Esophagus mucosa (tissue), 1 donor: ENCODE results near the gene MORF4L2. TPM values are rescaled to one million over a fixed set of nuclear protein-coding genes. Genes with fewer than 3 reads are reported as not detected.
A peak's percentile ranks its signal among the peaks of the same experiment; 100 is the strongest.

Source experiments
- ATAC-seq: fragments of 200-7000 bp; cut with Tn5 transposase; one replicate; pipeline ENCODE4 v1.9.1; 2020
- total RNA-seq: library from RNA; stranded (reverse); gene quantifications from one replicate; pipeline ENCODE4 v1.2.4, GENCODE V29; 2023
- donor health status: DM: yes; HTN: yes; CAD: no.

Gene MORF4L2, protein sequence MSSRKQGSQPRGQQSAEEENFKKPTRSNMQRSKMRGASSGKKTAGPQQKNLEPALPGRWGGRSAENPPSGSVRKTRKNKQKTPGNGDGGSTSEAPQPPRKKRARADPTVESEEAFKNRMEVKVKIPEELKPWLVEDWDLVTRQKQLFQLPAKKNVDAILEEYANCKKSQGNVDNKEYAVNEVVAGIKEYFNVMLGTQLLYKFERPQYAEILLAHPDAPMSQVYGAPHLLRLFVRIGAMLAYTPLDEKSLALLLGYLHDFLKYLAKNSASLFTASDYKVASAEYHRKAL
- total RNA-seq: 166 TPM

DNA sequence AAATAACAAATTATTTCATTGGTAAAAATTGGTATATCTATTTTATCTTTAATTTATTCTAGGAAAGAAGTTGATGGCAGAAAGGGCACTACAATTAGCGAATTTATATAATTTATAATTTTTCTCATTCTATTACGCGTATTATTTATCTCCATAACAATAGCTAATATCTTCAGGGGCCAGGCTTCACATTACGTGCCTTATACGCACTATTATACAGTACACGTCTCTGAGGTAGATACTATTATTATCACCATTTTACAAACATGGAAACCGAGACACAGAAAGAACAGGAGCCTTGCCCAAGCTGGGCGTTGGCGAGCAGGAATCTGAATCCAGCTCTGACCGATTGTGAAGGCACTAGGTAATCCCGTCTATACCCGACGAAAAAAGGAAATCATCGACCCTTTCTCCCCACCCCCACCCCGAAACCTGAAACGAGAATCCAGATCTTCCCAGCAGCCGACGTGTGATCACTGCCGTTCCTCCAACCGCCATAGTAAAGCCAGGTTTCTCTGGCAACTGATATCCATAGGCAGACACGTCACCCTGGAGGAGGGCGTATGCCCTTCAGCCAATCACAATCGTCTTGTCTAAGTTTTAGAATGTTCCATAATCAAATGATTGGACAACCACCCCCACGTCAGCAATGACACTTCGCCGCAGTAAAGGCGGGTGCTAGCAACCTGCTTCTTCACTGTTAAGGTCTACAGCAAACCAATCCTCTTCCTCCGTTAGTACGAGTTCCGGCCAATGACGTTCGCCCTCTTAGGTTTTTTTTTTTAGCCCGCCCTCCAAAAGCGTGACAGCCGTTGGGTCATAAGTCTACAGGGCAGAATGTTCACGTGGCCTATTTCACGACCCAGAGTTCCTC, at the start of gene MORF4L2:
MORF4L2 (minus strand) TSS at position 501 of the 874 bp plus-strand sequence. CDS start 9,672 bp downstream, outside the sequence.
- peak; percentile 96 for ATAC-seq

DNA sequence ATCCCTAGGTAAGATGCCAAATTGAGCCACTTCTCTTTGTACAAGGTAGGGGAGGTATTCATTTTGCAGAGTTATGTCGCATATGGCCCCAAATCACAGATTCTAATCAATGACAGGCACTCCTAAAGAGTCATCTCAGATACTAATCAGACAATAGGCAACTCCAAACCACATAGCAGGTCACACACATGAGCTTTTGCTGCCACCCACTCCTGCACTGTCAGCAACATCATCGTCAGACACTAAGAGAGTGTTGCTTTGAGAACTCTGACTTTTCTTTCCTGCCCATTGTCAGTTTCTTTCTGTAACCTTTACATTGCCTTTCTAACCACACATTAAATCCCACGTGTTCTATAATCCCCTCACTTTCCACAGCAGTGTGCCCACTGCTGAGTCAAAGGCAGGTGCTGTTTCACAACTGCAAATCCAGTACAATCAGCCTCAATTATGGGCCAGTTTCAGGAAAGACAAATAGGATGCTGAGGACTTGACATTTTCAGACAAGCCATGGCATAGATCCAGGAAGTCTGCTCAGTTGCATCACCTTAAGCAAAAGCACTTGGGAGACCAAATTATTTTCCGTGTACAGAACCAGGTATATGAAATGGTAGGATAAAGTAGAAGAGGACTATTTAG, 47.7 kb upstream of the MORF4L2 start:
- peak; percentile 11 for ATAC-seq

DNA sequence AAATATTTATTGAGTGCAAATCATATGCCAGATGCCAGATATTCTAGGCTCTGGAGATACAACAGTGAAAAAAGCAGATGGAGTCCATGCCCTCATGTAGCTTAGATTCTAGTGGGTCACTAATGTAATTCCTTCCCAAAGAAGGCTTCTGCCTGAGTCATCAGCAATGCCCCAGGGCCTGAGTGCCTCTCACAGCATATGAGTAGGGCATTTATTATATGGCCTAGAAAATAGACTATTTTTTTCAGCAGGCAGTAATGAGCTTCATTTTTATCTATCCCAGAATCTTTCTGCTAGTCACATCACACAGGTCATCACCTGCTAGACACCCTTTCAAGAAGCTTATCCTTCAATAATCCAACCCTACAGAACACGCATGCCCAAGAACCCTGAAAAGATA, 46.5 kb upstream of the MORF4L2 start:
- no peak for ATAC-seq

DNA sequence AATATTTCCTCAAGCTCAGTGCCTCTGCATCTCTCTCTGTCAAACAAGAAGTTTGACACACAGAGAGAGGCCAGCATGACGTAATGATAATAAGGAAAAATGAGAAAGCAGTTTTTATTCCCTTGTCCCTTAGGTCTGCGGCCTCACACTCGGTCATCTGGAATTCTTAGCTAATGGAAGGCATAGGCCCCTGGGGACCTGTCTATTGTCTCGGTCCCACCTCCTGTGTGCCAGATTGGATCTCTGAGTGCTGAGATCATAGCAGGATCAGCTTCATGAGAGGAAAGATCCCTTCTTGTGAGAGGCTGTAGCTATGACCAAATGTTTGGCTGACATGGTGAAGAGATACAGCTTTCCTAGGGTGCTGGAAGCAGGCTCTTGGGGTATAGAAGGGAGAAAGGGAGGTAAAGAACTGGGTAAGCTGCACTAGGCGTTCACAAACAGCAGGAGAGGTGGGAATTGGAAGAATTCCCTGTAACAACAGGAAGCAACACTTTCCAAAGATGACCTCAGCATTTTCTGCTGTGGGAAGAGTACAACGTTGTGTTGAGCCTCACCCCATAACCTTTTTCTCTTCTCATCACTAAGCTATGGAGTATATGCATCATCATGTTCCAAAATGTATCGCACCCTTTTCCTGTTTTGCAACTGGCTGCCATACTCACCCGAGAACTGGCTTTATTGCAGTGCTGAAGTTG, 44.4 kb upstream of the MORF4L2 start:
- peak; percentile 81 for ATAC-seq

DNA sequence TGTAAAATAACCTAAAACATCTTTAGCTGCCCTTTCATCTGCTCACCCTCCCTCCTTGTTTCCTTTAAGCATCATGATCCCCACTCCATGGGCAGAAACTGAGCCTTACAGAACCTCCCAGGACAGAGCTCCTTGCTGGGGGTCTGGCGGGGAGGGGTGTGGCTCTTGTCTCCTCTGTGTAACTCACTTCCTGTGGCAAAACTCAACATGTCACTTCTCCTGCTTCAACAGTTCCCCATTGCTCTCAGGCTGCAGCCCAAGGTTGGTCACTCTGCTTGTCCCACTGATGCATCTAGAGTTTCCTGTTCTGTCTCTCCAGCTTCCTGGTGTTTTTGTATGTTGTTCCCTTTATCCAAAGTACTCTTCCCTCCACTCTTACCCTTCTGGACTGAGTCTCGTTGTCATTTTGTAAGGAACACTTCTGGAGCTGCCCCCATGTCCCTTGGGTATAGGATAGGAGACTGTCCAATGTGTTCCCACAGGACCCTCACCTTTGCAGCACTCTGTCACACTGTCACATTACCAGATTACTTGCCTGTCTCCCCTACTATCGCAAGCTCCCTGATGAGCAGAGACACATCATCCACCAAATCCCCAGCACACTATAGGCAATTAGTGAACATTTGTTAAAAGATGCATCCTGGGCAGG, 43.8 kb upstream of the MORF4L2 start:
- ATAC-seq: no peak

DNA sequence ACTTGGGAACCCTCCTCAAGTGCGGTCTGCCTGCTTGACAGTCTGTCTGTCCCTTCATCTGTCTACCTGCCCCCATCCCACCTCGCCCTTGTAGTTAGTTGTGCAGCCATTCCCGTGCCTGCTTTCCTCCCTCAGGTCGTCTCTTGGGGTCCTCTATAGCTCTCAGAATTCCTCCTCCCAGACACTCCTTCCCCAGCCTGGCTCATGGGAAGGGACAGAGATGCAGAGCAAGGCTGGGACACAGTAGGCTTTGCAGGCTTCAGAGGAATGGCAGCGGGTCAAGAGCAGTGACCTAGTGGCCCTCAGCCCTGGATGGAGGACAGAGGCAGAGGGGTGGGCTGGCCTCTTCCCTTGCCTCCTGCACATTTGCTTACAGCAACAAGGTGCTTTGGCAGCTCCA, 42.5 kb upstream of the MORF4L2 start:
- ATAC-seq: no peak

DNA sequence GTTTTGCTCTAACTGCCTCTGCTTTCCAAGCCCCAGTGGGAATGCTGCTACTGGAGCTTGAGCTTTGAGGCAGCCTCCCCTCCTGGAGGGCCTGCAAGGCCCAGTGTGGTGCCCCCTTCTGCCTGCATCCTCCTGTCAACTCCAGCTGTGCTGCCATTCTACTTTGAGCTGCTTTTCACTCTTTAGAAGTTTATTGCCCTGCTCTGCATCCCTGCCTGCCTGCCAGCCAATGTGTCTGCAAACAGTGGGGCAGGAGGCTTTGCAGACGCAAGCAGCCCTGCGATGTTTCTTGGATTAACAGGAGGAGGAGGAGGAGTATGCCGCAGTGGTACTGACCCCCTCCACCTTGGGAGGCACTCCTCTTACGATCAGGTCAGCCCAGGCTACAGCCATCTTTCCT, 40.6 kb upstream of the MORF4L2 start:
- no peak for ATAC-seq

DNA sequence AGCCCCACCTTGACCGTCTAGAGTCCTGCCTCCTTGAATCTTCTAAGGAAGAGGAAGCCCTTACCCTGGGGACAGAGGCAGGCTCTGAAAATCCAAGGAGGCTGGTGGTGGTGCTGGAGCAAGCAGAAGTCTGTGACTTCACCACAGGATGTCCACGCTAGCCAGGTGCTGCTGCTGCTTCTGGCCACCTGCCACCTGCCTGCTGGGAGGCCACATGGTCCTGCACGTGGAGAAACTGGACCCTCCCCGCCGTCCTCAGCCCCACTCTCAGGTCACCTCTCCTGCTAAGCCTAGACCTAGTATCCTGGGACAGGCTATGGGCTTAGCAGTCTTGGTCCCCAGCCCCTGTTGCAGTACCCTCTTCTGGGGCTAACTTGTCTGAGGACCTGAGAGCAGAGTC, 40.0 kb upstream of the MORF4L2 start:
- ATAC-seq: no peak

DNA sequence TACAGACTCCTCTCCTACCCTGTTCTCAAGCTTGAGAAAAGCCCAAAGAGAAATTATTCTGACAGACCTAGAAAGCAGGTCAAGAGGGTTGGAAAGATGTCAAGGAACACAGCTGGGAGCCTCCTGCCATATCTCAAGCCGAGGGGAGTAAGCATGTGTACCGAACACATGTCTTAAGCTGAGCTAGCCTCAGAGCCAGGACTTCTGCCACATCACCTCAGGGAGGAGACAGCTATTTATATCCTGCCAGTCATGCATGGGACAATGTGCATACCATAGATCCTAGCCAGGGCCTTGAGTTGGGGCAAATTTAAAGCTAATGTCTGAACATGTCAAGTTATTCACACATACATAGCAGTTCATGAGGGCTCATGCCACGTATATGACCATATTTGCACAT, 36.0 kb upstream of the MORF4L2 start:
- peak; percentile 79 for ATAC-seq

DNA sequence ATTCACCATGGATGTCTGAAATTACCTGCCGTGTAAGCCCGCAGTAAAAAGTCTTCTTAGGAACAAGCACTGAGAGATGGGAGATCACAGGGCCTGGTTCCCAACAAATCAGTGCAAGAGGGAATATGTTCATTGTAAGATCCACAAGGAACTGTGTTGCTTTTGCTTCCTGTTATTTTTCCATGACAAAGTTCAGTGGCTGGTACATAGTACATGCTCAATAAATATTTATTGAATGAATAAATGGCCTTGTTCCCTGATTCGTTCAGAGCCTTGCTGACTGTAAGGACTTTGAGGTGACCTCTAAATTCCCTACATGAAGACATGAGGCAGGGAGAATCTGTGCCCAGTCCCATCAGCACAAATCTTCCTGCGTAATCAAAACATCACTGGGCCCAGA, 31.6 kb upstream of the MORF4L2 start:
- no peak for ATAC-seq

DNA sequence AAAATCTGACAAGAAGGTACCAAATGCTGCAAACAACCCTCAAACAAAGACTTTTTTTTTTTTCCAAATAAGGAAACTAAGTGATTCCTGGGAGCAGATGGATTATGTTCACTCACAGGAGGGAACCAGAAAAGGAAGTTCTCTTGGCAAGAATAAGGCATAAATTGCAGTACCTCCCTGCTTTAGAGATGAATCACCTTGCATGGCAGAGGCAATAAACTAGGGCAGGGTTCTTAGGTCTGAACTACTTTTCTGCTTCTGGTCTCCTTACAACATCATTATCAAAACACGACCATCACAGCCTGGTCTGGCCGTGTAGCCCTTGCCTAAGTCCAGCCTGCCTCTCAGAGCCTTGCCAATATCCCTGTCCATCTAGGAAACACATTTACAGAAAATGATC, 30.5 kb upstream of the MORF4L2 start:
- ATAC-seq: peak; percentile 74

DNA sequence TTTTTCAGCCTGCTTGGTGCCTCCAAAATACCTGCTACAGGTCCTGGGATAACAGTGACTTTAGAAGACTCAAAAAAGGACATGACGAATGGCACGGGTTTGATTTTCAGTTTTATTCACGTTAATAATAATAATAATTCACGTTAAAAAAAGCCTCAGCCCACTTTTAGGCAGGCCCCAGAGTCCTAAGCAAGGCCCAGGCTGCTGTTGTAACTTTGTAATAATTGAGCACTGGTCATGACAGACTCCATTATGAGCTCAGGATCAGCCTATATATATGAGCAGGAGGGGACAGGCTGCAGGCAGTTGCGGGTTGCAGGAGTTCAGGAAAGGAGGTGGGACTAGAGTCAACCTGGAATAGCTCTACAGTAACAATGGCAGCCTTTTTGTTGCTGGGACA, 24.1 kb upstream of the MORF4L2 start, which contains the start of gene TMEM31:
TMEM31 (plus strand) TSS at position 301 of the 400 bp plus-strand sequence. CDS start 1,350 bp downstream, outside the sequence.
- ATAC-seq: no peak

DNA sequence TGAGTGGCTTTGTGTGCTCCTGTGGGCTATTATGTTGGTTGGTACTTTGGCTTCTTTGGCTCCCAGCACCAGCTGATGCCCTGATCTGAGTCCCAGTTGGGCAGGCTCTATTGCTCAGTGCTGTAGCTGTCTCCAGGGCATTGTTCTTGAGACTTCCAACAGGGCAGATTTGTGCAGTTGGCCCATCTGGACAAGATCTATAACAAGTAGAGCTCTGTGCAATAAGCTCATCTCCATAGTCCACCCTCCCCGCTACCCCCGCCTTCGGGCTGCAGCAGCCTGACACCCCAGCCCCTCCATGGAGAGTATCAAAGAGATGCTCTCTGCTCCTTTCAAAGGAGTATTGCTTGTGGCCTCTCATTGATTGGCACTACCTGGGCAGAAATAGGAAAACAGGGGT, 18.4 kb upstream of the MORF4L2 start:
- ATAC-seq: no peak

DNA sequence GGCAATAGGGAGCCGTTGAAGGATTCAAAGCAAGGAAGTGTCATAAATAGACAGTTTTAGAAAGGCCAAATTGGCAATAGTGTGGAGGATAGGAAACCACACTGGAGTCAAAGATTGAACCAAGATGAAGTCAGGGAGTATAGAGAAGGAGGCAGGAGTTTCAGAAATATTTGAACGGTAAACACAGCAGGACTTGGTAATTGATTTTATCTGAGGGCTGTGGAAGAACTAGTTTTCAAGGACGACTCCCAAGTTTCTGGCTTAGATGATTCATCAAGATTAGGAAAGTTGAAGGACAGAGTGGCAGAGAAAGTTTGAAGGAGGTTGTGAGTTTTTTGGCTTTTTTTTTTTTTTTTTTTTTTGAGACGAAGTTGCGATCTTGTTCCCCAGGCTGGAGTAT, 12.7 kb upstream of the MORF4L2 start:
- no peak for ATAC-seq

DNA sequence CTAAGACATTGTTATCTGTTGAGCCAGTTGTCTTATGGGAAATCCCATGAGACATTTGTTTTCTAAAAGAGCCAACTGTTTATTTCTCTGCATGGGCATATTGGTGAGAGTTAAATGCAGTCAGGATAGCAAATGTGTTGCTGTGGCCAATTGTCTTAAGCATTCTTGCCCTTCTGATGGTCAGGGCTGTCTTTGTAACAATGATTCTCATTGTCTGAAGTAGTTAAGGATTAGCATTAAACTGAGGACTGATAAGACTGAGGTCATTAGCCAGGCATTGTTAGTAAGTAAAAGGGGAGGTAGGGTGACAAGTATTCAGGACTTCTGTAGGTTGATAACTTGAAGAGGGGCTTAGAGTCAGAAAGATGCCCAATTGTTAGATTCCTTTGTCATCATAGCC, 11.2 kb upstream of the MORF4L2 start:
- no peak for ATAC-seq

DNA sequence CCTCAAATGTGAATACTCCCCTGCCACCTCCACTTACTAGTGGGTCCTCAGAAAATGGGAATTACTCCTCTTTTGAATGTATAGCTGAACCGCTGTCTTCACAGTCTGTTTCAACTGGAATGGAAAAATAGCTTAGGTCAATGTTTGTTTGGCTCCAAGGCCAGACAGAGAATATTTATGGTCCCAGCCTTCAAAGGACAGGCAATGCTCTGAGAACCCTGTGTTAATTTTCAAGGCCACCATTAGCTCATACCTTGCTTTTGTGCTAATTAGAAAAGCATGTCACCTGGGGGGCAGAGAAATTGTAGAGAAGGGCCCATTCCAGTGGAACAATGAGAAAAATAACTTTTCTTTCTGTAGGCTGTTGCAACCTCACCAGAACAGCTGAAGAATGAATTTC, 4.6 kb upstream of the MORF4L2 start:
- no peak for ATAC-seq

DNA sequence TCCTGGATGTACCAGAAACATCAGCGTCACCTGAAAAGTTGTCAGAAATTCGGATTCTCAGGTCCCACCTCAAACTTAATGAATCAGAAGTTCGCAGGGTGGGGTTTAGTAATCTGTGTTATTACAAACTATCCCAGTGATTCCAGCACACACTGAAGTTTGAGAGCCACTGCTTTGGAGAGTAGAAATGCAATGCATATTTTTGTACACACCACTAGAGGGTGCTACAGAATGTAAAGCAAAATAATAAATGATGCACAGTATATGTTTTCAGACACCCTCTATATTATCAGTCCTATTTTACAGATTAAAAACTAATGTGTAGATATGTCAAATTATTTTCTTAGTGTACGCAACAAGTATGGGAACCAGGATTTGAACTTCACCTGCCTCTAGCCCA, 2.4 kb upstream of the MORF4L2 start:
- no peak for ATAC-seq

DNA sequence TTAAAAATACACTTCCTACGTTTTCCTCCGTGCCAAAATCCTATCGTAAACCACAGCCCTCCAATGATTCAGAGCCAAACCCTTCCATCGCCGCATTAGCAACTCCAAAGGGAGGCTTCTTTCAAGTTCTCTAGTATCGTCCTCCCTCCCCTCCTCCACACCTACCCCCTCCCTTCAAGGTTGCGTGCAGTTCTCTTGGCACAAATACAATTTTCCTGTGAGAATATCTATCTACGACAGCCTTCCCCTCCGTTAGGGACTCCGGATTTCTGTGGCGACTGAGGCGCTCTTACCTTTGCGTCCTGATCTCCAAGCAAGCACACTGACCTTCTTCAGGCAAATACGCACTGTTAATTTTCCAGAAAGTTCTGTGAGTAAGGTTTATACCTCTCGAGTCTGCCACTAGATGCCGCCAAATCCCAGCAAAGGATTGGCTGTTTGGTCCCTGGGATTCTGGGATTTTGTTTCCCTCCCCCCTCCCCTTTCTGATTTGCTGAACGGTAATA, 1.2 kb upstream of the MORF4L2 start:
- ATAC-seq: no peak

DNA sequence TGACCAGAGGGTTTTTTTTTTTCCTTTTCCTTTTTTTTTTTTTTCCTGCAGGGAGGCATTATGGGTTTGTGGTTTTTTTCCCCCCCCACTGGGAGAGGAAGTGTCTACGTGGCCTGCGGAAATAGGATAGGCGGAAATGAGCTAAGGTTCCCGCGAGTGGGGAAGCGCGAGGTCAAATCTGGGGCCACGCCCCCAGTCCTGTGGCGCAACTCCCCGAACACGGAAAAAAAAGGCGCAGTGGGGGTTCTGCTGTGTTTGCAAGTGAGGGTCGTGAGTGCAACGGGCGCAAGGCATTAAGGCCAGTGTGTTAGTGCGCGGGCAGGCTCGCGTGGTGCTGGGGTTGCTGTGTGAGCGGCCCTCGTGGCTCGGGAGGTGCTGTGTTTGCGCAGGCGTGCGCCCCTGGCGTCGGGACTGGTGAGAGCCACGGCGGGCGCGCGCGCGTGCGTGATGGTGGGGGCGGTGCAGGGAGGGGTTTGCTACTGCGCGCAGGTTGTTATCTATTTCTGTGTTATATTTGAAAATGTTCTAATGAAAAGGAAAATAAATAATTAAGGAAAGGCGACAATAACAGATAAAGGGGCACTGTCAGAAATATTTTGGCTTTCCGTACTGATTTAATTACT, 685 bp upstream of the MORF4L2 start:
- peak; percentile 82 for ATAC-seq

DNA sequence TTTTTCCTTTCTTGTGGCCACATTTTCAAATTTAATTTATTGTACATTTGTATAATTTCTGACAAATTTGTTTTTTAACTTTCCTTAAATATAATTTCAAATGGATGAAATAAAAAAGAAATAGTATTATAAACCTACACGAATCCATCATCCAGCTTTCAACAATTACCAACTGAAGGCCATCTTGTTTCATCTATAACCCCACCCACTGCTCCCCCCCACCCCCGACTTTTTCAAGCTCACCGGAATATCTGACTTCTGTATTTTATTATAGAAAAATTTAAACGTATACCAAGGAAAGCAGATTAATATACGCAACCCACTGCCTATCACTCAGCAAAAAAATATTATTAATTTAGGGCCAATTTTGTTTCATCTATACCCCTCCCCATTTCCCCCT, 1.1 kb downstream of the MORF4L2 start:
- no peak for ATAC-seq

DNA sequence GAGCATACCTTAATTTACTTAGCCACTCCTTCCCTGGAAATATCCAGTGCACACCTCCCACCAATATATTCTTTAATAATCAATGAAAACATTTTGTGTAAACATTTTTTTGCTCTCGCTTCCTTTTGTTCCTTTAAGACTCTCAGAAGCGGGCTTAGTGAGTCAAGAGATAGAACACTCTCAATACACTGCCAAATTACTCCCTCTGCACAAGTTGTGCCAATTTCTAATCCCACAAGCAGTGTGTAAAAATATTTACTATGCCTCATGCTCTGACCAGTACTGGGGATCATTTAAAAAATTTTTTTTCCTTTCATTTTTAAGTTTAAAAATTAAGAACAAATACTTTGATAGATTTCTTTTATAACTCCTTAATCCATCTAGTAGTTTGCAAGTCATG, 5.1 kb downstream of the MORF4L2 start:
- ATAC-seq: no peak
